COR-L47 (cell line): ENCODE results near the gene CELF3.
"Not testable (repeated sequence)": the region's sequence is repeated elsewhere in the genome, so short reads cannot be mapped to it uniquely, and the experiment has no call there.

Source experiments
- DNase-seq: peaks from one replicate; lab custom pipeline; 2025; lab: John Stamatoyannopoulos, UW

CELF3 gene

DNA sequence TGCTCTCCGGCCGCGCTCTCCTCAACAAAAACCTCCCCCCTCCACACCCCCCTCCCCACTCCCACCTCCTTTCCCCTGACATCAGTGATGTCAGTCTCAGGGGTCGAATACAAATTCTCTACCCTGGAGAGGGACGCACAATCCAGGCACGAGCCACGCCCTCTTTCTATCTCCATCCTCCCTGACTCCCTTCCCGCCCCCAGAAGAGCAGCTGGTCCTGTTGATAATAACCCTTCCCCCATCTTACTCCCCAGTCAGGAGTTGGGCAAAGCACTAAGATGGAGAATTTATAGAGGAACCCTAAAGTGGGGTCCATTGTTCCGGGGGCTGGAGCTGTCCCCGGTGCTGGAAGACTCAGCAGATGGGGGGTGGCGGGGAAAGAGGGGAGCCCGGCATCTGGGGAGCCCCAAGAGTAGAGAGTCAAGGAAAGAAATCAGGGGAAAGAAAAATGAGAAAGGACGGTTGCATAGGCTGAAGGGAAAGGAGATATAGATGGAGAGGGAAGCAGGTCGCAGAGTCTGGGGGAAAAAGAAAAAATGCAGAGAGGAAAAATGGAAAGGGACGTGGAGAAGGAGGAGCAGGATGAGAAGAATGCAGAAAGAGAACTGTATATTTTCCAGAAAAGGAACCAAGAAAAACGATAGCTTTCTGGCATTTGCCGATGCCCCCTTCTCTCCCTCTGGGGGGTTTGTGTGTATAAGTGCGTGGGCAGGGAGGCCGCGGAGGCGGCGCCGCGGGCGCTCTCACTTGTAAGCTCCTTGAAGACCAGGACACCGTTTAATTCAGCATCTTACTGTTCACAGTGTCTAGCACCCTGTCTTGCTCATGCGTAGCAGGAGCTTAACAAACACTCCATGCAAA, at the start of gene CELF3:
CELF3 (minus strand) TSS at position 33 of the 861 bp plus-strand sequence. CDS start 783 bp downstream, outside the sequence.
- peak; percentile 93 for DNase-seq

GRCh38 chr1:151763990-151764389, 47.4 kb upstream of the CELF3 start:
- DNase-seq = no peak

DNA sequence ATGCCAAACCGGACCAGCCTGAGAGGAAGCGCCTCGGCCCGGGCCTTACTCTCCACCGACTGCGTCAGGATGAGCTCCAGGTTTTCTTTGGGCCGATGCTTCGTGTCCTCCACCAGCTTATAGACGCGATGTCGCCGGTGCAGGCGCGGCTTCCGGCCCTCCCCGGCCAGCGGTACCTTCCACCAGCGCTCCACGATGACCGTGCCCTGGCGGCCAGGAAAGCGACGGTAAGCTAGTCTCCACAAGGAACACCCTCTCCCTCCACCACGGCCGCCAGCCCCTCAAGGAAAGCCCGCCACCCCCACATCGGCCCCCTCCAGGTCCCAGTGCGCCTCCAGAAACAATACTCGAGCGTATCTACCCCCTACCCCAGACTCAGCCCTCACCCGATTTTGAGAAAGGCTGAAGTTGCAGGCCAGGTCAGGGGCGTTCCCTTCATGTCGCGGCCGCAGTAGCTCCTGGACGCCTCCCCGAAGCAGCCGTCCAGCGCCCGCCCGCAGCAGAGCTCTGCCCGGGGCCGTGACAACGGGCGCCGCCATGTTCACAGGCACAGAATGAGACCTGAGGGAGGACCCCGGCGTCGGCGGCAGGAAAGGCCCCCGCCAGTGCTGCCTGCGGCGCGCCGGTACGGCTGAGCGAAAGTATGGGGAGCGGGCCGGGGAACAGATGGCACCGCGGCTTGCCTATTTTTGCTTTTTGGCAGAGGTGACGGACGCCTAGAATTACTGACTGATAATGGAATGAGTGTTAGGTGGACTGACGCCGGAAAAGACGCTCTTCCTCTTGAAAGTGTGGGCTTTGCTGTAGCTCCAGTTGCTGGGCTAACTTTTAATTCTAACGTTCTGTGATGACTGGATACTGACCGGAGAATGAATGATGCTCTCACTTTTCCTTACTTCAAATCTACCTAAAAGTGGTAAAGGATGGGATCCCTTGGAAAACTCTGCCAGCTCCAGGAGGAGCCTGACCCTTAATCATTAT, 46.6 kb upstream of the CELF3 start, which contains the start of gene MRPL9:
MRPL9 (minus strand) TSS at position 556 of the 981 bp plus-strand sequence; CDS start at position 539, 17 bp downstream.
- peak; percentile 54 for DNase-seq

DNA sequence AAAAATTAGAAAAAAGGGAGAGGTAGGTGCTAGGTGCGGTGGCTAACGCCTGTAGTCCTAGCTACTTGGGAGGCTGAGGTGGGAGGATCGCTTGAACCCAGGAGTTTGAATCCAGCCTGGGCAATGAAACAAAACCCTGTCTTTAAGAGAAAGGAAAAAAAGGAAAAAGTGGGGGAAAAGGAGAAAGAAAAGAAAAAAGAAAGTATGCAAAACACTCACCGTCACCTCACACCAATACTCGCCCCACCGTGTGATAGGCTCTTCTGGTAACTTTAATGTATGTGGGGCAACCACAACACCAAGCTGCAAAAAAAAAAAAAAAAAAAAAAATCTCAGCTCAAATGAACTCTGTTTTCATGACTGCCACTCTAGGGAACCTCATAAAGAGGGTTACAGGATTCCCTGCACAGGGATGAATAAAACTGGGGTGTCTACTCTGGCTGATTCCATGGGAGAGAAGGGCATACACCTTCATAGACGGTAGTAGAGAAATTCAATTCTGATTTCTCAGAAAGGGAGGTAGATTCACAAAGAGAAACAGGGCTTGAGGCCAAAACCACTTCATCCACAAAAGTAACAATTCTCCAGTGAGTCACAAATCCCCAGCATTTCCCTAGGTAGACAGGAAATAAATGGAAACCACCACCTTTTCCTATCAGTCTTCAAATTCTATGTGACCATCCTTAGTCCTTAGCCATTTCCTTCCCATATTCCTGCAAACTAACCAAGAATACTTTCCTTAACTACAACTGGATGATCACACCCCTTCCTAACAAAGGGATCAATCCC, 44.2 kb upstream of the CELF3 start:
- DNase-seq = no peak

- no peak for DNase-seq
These were observed 42.6 kb upstream of the CELF3 start for GRCh38 chr1:151759241-151759640.

DNA sequence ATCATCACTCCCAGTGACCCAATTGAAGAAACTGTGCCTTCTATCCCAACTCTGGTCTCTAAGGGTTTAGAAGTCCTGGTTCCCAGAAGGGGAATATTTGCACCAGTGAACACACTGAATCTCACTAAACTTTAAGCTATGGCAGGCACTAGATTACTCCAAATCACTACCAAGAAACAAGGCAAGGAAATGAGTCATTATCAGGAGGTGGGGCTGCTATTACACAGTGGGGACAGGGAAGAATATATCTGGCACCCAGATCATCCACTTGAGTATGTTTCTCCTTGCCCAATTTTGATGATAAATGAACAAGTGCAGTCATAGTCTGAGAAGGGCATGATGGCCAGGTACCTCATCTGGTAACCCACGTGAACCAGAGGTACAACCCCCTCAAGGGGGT, 39.7 kb upstream of the CELF3 start:
- no peak for DNase-seq

- DNase-seq = no peak
These were observed 24.9 kb upstream of the CELF3 start for GRCh38 chr1:151741516-151741915.

GRCh38 chr1:151739590-151740355, 23.2 kb upstream of the CELF3 start:
- DNase-seq = no peak

- no peak for DNase-seq
These were observed 20.9 kb upstream of the CELF3 start for GRCh38 chr1:151737479-151737878.

- DNase-seq = no peak
These were observed 20.4 kb upstream of the CELF3 start for GRCh38 chr1:151737026-151737425.

GRCh38 chr1:151733995-151734394, 17.4 kb upstream of the CELF3 start:
- DNase-seq = not testable (repeated sequence)

GRCh38 chr1:151733126-151733525, 16.5 kb upstream of the CELF3 start:
- no peak for DNase-seq

GRCh38 chr1:151729966-151730291, 13.3 kb upstream of the CELF3 start:
- DNase-seq = no peak

DNA sequence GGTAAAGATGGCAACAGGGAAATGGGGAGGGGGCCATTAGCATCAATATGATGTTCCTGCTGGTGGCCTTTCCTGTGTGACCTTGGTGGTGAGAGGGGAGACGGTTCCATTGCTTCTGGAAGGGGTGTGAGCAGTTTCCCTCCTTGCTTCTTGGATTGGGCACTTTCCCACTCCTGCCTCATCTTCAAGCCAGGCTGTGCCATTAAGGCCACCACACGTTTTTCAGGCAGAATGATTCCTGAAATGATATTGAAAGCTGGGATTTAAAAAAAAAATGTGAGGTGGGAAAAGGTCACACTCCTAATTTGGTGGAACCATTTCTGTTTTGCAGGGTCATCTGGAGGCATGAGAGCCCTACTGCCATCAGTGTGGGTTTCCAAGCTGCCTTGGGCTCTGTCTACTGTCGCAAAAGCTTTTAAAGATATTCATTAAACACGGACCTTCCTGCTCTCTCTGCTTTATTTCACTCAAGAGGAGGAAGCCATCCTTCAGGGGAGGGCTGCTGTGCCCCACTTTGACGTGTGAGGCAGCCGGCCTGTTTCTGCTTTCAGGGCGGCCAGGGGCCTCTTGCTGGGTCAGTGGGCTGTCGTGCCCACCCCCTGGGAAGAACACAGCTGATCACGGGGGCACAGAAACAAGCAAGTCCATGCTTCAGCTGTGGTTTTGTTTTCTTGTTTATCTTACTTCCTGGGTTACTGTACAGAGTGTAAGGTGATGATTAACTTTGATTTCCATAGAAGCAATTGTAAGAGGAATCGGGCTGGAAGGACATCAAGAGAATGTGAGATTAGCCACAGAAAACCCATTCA, 12.8 kb upstream of the CELF3 start:
- DNase-seq = no peak

DNA sequence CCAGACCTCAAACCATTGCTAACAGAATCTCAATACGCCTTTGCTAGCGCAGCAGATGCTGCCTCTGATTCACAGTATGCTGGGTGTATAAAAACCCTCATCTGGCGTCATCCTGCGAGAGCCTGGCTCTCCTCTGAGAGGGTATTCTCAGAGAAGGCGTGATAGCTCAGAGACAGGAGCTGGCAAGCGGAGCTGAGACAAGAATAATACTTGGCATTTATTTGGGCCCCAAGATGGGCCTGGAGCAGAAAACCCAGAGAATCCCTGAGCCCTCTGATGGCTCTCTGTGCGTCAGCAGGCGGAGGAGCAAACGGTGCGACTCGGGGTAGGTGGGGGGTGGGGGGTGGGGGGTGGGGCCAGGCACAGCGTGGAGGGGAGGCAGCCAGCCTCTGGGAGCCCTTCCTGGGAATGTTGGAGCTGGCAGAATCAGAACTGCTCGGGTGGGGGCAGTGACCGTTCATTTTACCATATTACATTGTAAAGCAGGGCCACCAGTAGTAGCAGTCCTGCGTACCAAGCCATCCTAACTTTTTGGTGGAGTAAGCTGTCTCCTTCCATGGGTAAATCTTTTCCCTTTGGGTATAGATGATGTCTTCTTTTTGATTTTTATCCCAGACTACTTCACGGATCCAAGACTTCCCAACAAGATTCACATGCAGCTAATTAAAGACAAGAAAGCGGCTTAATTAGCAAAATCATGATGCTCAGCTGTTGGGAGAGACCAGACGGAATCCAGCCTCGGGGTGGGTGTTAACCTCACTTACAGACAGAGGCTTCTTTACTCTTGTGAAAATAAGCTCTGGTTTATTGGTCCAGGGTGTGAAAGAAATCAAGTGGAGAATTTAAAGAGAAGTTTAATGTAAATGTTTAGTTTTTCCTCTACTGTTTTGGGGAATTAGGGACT, 11.8 kb upstream of the CELF3 start:
- no peak for DNase-seq

DNA sequence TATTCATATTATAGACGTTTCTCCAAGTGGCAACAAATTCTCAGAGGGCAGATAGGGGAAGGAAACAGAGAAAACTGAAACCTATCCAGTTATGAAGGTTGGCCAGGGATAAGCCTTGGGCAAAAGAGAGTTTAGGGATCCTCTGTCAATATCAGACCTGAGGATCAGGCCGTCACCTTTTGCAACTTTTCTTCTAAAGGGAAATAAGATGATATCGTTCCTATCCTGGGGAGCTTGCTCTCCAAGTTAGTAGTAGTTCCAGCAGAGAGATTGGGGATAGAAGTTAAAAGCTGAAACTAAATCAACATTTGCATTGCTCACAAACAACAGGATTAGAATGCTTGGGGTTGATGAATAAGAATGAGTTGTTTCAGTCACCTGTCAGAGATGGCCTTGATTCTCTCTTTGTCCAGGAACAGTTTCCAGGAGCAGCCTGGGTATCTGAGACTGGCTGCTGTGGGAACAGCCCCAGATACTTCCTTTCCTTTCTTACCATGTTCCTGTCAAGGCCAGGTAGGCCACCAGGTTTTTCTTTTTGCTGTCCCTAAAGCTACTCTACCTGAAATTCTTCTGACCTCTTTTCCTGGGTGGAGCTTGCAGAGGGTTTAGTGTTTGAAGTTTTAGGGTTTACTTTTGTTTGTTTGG, 7.2 kb upstream of the CELF3 start:
- no peak for DNase-seq

DNA sequence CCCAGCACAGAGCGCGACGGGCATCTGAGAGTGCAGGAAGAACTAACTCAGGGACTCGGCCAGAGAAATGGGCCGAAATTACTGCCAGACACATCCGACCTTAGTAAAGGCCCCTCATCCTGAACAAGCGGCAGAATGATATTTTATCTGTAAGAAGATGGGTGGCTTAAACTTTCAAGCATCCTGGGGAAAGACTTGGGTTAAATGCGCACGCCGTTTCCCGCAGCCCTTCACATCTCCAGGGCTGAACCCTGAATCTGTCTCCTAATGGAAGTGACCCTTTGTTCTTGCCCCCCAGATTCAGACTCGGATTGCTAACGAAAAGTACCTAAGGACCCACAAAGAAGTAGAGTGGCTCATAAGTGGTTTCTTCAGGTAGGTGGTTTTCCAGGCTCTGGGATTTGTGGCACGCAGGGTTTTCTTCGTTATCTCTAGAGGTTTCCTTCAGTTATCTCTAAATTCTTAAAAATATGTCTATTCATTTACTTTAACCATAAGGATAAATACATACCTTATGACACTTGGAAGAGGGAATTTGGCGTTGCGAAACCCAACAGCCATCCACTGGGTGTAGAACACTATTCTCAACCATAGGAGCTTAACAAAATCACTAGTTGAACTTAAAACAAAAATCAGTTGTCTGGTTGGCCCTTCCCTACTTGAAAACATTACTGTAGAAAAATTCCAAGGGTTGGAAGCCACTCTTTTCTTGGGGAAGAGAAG, 5.3 kb upstream of the CELF3 start:
- no peak for DNase-seq
